Measurements from ENCODE around the gene VPS13C.

VPS13C gene

DNA sequence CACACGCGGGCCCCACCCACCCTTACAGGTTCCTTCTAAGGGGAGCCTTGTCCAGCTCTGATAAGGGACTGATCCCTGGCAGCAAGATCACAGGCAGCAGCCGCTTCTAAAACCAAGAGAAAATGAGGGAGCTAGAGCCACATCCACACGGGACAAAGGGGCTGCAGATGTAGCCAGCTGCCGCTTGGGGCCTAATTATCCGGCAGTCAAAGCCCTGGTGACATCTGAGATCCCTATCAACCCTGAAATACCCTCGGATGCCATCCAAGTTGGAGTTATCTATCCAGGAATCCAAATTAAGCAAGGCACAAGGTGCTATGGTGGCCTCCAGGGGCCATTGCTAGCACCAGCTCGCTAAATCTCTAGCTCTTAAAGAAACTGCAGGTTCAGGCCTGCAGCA lies 248.3 kb downstream of the VPS13C start:
- Histone ChIP-seq H3K4me3 (ENCODE audit: low read length in 2 of 2) (no peak overlapping the region), H2BK15ac (ENCODE audit: low read length) (no peak overlapping the region), H3K4ac (ENCODE audit: low read length) (no peak overlapping the region), H4K91ac (ENCODE audit: low read depth, low read length, poor library complexity) (no peak overlapping the region), H2BK12ac (ENCODE audit: low read length) (no peak overlapping the region), H2AFZ (ENCODE audit: low read length) (no peak overlapping the region), H3K4me2 (ENCODE audit: insufficient read depth, low read length, poor library complexity, severe bottlenecking) (no peak overlapping the region), H3K9ac (ENCODE audit: low read depth, low read length, poor library complexity) (no peak overlapping the region), H3K27me3 (ENCODE audit: control insufficient read depth in 3 of 3, insufficient read depth in 3 of 3, low read depth in 1 of 3, low read length in 3 of 3) (no peaks in the 10 kb centered on the region), H3K9me3 (replicated peaks in 1 of 2; ENCODE audit: control insufficient read depth in 2 of 2, insufficient read depth in 1 of 2, low read depth in 1 of 2, low read length in 2 of 2) (no peaks in the 10 kb centered on the region), H3K27ac (replicated peaks; ENCODE audit: low read length) (no peak overlapping the region), H2BK120ac (ENCODE audit: low read depth, low read length) (no peak overlapping the region), H3K79me1 (ENCODE audit: low read depth, low read length) (no peaks in the 10 kb centered on the region), H4K8ac (ENCODE audit: low read depth, low read length) (no peak overlapping the region), H2BK5ac (ENCODE audit: low read length) (peak overlapping the region; percentile 15), H3K23ac (ENCODE audit: low read depth, low read length, poor library complexity) (no peak overlapping the region), H3K4me1 (ENCODE audit: control insufficient read depth in 2 of 2, insufficient read depth in 1 of 2, low read depth in 1 of 2, low read length in 2 of 2) (no peaks in the 10 kb centered on the region), H3K36me3 (replicated peaks in 1 of 2; ENCODE audit: control insufficient read depth in 2 of 2, insufficient read depth in 2 of 2, low read length in 2 of 2) (no peaks in the 10 kb centered on the region), H2AK5ac (ENCODE audit: low read depth, low read length) (no peak overlapping the region), H3K18ac (ENCODE audit: low read length) (no peak overlapping the region), H3K14ac (ENCODE audit: low read length) (no peak overlapping the region)
- DNase-seq (ENCODE audit: low spot score): no peak
- no CpG with 5 or more reads among the region's 8 CpGs for WGBS, 2 donors (ENCODE audit: extremely low coverage in 2 of 2, insufficient read length in 2 of 2, insufficient replicate concordance in 1 of 2)

DNA sequence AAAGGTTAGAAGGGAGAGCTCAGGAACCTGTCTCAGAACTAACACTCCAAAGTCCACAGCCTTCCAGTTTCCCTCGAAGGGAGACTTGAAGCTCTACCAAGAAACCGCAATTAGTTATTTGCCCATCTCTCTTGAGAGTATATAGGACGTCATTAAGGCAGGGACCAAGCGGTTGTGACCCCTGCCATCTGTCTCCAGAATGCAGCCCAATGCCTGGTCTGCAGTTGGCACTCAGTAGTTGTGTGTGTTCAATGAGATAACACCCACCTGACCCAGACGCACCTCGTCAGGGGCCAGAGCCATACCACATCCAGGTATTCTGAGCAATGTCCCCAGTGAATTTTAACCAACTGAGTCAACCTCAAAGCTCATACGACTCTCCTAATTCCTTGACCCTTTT lies 251.0 kb downstream of the VPS13C start:
- no peak overlapping the region for H3K27ac ChIP-seq (replicated peaks; ENCODE audit: low read length)
- H2BK15ac ChIP-seq (ENCODE audit: low read length): no peak overlapping the region
- H3K9ac ChIP-seq (ENCODE audit: low read depth, low read length, poor library complexity): no peak overlapping the region
- no peak overlapping the region for H2BK5ac ChIP-seq (ENCODE audit: low read length)
- no peak overlapping the region for H2AK5ac ChIP-seq (ENCODE audit: low read depth, low read length)
- no peaks in the 10 kb centered on the region for H3K27me3 ChIP-seq (ENCODE audit: control insufficient read depth in 3 of 3, insufficient read depth in 3 of 3, low read depth in 1 of 3, low read length in 3 of 3)
- H3K4ac ChIP-seq (ENCODE audit: low read length): no peak overlapping the region
- no CpG with 5 or more reads among the region's 7 CpGs for WGBS, 2 donors (ENCODE audit: extremely low coverage in 2 of 2, insufficient read length in 2 of 2, insufficient replicate concordance in 1 of 2)
- no peak overlapping the region for H2BK120ac ChIP-seq (ENCODE audit: low read depth, low read length)
- H4K91ac ChIP-seq (ENCODE audit: low read depth, low read length, poor library complexity): no peak overlapping the region
- H3K4me2 ChIP-seq (ENCODE audit: insufficient read depth, low read length, poor library complexity, severe bottlenecking): no peak overlapping the region
- no peaks in the 10 kb centered on the region for H3K36me3 ChIP-seq (replicated peaks in 1 of 2; ENCODE audit: control insufficient read depth in 2 of 2, insufficient read depth in 2 of 2, low read length in 2 of 2)
- H3K9me3 ChIP-seq (replicated peaks in 1 of 2; ENCODE audit: control insufficient read depth in 2 of 2, insufficient read depth in 1 of 2, low read depth in 1 of 2, low read length in 2 of 2): no peaks in the 10 kb centered on the region
- H3K23ac ChIP-seq (ENCODE audit: low read depth, low read length, poor library complexity): no peak overlapping the region
- H3K14ac ChIP-seq (ENCODE audit: low read length): no peak overlapping the region
- H3K4me1 ChIP-seq (ENCODE audit: control insufficient read depth in 2 of 2, insufficient read depth in 1 of 2, low read depth in 1 of 2, low read length in 2 of 2): peaks cover 0 to 1% of the 10 kb centered on the region in 2 donors
- H2AFZ ChIP-seq (ENCODE audit: low read length): no peak overlapping the region
- no peaks in the 10 kb centered on the region for H3K79me1 ChIP-seq (ENCODE audit: low read depth, low read length)
- no peak overlapping the region for H2BK12ac ChIP-seq (ENCODE audit: low read length)
- H3K18ac ChIP-seq (ENCODE audit: low read length): no peak overlapping the region
- H3K4me3 ChIP-seq (ENCODE audit: low read length in 2 of 2): no peak overlapping the region
- no peak for DNase-seq (ENCODE audit: low spot score)
- H4K8ac ChIP-seq (ENCODE audit: low read depth, low read length): no peak overlapping the region

DNA sequence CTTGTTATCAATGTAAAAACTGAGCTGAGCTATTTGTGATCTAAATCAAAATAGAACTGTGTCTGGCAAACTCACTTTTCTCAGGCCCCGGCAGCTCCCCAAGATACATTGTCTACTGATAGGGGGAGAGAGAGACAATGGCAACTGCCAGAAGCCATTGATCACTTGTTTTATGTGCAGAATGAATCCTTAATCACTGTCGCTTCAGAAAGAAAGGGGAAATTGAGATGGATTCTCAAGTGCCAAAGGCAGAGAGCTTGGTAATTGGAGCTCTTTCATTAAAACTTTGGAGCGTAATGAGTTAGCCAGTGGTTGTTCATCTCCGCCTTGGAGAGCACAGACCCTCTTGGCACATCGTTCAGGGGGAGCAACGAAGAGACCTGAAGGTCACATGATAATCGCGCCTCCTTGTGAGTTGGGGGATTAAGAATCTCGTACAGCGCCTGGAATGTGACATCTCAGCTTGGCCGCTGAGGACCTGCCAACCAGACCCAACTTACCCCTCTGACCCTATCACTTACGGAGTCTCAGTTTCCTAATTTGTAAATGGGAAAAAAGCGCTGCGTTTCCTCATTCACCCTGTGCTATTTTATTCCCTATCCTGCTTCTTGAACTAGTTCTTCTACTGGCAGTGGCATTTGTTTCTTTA lies 252.8 kb downstream of the VPS13C start:
- no peak for DNase-seq (ENCODE audit: low spot score)
- H2BK5ac ChIP-seq (ENCODE audit: low read length): no peak overlapping the region
- no peak overlapping the region for H3K4me2 ChIP-seq (ENCODE audit: insufficient read depth, low read length, poor library complexity, severe bottlenecking)
- no peak overlapping the region for H3K4me3 ChIP-seq (ENCODE audit: low read length in 2 of 2)
- H3K9me3 ChIP-seq (replicated peaks in 1 of 2; ENCODE audit: control insufficient read depth in 2 of 2, insufficient read depth in 1 of 2, low read depth in 1 of 2, low read length in 2 of 2): no peaks in the 10 kb centered on the region
- H3K14ac ChIP-seq (ENCODE audit: low read length): no peak overlapping the region
- no peak overlapping the region for H3K9ac ChIP-seq (ENCODE audit: low read depth, low read length, poor library complexity)
- no peak overlapping the region for H3K27ac ChIP-seq (replicated peaks; ENCODE audit: low read length)
- H2BK120ac ChIP-seq (ENCODE audit: low read depth, low read length): no peak overlapping the region
- H3K4ac ChIP-seq (ENCODE audit: low read length): no peak overlapping the region
- no peak overlapping the region for H2AFZ ChIP-seq (ENCODE audit: low read length)
- no peak overlapping the region for H3K23ac ChIP-seq (ENCODE audit: low read depth, low read length, poor library complexity)
- no peaks in the 10 kb centered on the region for H3K36me3 ChIP-seq (replicated peaks in 1 of 2; ENCODE audit: control insufficient read depth in 2 of 2, insufficient read depth in 2 of 2, low read length in 2 of 2)
- no peak overlapping the region for H2BK15ac ChIP-seq (ENCODE audit: low read length)
- H2BK12ac ChIP-seq (ENCODE audit: low read length): no peak overlapping the region
- no peak overlapping the region for H4K8ac ChIP-seq (ENCODE audit: low read depth, low read length)
- H3K4me1 ChIP-seq (ENCODE audit: control insufficient read depth in 2 of 2, insufficient read depth in 1 of 2, low read depth in 1 of 2, low read length in 2 of 2): peaks cover 0 to 1% of the 10 kb centered on the region in 2 donors
- no peaks in the 10 kb centered on the region for H3K27me3 ChIP-seq (ENCODE audit: control insufficient read depth in 3 of 3, insufficient read depth in 3 of 3, low read depth in 1 of 3, low read length in 3 of 3)
- H3K18ac ChIP-seq (ENCODE audit: low read length): no peak overlapping the region
- H4K91ac ChIP-seq (ENCODE audit: low read depth, low read length, poor library complexity): no peak overlapping the region
- no peak overlapping the region for H2AK5ac ChIP-seq (ENCODE audit: low read depth, low read length)
- no CpG with 5 or more reads among the region's 14 CpGs for WGBS, 2 donors (ENCODE audit: extremely low coverage in 2 of 2, insufficient read length in 2 of 2, insufficient replicate concordance in 1 of 2)
- no peaks in the 10 kb centered on the region for H3K79me1 ChIP-seq (ENCODE audit: low read depth, low read length)
